ENCODE measurements around the gene MYO3B.

DNA sequence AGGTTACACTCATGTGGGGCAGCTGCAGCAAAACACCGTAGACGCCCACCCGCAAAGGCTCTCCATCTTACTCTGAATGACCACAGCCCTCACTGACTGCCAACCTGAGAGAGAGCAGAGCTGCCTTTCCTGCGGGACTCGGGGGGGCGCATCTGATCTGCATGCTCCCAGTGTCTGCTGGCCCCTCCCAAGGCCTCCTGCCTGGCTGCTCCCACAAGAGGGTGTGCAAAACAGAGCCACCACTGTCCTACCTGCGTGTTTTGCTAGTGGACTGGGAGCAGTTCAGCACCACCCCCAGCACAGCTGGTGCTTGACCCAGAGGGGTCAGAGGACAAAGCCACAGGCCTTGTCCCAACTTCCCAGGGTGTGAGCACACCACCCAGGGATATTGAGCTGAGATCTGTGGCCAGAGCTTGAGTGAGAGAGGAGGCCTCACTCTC lies 76.4 kb downstream of the MYO3B start:
- TF ChIP-seq, protein P1, sequence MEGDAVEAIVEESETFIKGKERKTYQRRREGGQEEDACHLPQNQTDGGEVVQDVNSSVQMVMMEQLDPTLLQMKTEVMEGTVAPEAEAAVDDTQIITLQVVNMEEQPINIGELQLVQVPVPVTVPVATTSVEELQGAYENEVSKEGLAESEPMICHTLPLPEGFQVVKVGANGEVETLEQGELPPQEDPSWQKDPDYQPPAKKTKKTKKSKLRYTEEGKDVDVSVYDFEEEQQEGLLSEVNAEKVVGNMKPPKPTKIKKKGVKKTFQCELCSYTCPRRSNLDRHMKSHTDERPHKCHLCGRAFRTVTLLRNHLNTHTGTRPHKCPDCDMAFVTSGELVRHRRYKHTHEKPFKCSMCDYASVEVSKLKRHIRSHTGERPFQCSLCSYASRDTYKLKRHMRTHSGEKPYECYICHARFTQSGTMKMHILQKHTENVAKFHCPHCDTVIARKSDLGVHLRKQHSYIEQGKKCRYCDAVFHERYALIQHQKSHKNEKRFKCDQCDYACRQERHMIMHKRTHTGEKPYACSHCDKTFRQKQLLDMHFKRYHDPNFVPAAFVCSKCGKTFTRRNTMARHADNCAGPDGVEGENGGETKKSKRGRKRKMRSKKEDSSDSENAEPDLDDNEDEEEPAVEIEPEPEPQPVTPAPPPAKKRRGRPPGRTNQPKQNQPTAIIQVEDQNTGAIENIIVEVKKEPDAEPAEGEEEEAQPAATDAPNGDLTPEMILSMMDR (IDR thresholded peaks at IDR 0.05; ENCODE audit: low read depth, low read length) = no peak
- TF ChIP-seq, protein P2, sequence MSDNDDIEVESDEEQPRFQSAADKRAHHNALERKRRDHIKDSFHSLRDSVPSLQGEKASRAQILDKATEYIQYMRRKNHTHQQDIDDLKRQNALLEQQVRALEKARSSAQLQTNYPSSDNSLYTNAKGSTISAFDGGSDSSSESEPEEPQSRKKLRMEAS (IDR thresholded peaks at IDR 0.05; ENCODE audit: low read depth, low read length) = no peak

All from NB4 (cell line).